BJ (cell line): ENCODE results near the gene OR4K15. TPM values are rescaled to one million over a fixed set of nuclear protein-coding genes. Genes with fewer than 3 reads are reported as not detected.

Experiments used
- CTCF ChIA-PET: fragments of 350-600 bp; formaldehyde crosslinking; extraction: SDS; loops from one replicate; lab custom pipeline; 2021; ENCODE audit warnings: antibody characterized with exemption, inconsistent platforms; lab: Yijun Ruan, JAX
- POLR2A ChIA-PET: fragments of 300-600 bp; sonication (Branson Sonifier 250); formaldehyde crosslinking; extraction: SDS; loops from one replicate; lab custom pipeline; 2021; ENCODE audit warnings: antibody characterized with exemption; lab: Charles Lee
- DNase-seq: peaks from one replicate; pipeline ENCODE4 v3.0.0-alpha.2; 2011; ENCODE audit warnings: low read depth
- H3K27me3 ChIP-seq: 2 replicates; pipeline ENCODE4 v1.6.0; 2011; ENCODE audit warnings: low read length; ENCODE audit not compliant: control insufficient read depth, insufficient read depth
- H3K36me3 ChIP-seq: 2 replicates; pipeline ENCODE4 v1.5.1; 2011; ENCODE audit warnings: low read length; ENCODE audit not compliant: control insufficient read depth, insufficient read depth
- H3K4me3 ChIP-seq: 2 replicates; pipeline ENCODE4 v1.5.1; 2011; ENCODE audit warnings: low read depth, mild to moderate bottlenecking, control low read depth, low read length
- CTCF ChIP-seq: IDR thresholded peaks from 2 replicates; pipeline ENCODE4 v1.5.1; 2011; ENCODE audit warnings: low read depth, mild to moderate bottlenecking, control low read depth, inconsistent platforms, low read length, moderate library complexity; ENCODE audit not compliant: insufficient read depth
- polyA plus RNA-seq: library from polyadenylated mRNA; depleted of rRNA; stranded (reverse); fragments of >200 nt; gene quantifications from 2 replicates; pipeline ENCODE4 v1.2.3, GENCODE V29; 2011

The OR4K15 gene
- polyA plus RNA-seq, 1 experiment: not detected

GRCh38 chr14:19974844-19975243 is 547 bp upstream of the OR4K15 start:
- TF ChIP-seq CTCF: no peak
- no peaks in the 10 kb centered on the region for H3K27me3 ChIP-seq
- no peak overlapping the region for H3K4me3 ChIP-seq
- ChIA-PET POLR2A (no interaction called here), CTCF (no interaction called here)
- no peak for DNase-seq
- no peaks in the 10 kb centered on the region for H3K36me3 ChIP-seq

- DNase-seq: no peak
- no peaks in the 10 kb centered on the region for H3K27me3 ChIP-seq
- no peak overlapping the region for H3K4me3 ChIP-seq
- ChIA-PET CTCF (no interaction called here), POLR2A (no interaction called here)
- TF ChIP-seq CTCF: no peak
- H3K36me3 ChIP-seq: no peaks in the 10 kb centered on the region
These were observed 18.0 kb downstream of the OR4K15 start for GRCh38 chr14:19993438-19993837.

- DNase-seq: no peak
- ChIA-PET CTCF (no interaction called here), POLR2A (no interaction called here)
- H3K27me3 ChIP-seq: no peaks in the 10 kb centered on the region
- H3K4me3 ChIP-seq: no peak within 1 kb of the TSS
- H3K36me3 ChIP-seq: no peaks in the 10 kb centered on the region
- TF ChIP-seq CTCF: no peak
These were observed 26.5 kb downstream of the OR4K15 start, which contains the start of gene OR4Q2 for GRCh38 chr14:20001863-20002262. Gene OR4Q2, plus strand, starts transcription at chr14:20002163.

- DNase-seq: no peak
- H3K36me3 ChIP-seq: no peaks in the 10 kb centered on the region
- TF ChIP-seq CTCF: no peak
- CTCF ChIA-PET: no interaction called here
- no peaks in the 10 kb centered on the region for H3K27me3 ChIP-seq
- H3K4me3 ChIP-seq: no peak overlapping the region
- POLR2A ChIA-PET: no interaction called here
These were observed 26.9 kb downstream of the OR4K15 start for GRCh38 chr14:20002319-20002718.

GRCh38 chr14:20008156-20008555 is 32.8 kb downstream of the OR4K15 start:
- ChIA-PET CTCF (no interaction called here), POLR2A (no interaction called here)
- TF ChIP-seq CTCF: no peak

More at GRCh38 chr14:20008156-20008555, 32.8 kb downstream of the OR4K15 start:
- Histone ChIP-seq H3K27me3 (no peaks in the 10 kb centered on the region), H3K36me3 (no peaks in the 10 kb centered on the region), H3K4me3 (no peak overlapping the region)
- DNase-seq: no peak
